ENCODE measurements around the gene SORCS2. TPM values are rescaled to one million over a fixed set of nuclear protein-coding genes. Genes with fewer than 3 reads are reported as not detected.

SORCS2 gene
- total RNA-seq, 4 donors from 2014 or later = 0.53 to 9.9 (median 0.90) TPM

- Histone ChIP-seq H3K36me3 (no peaks in the 10 kb centered on the region), H3K4me3 (no peak overlapping the region), H3K9me3 (no peaks in the 10 kb centered on the region), H3K27me3 (no peaks in the 10 kb centered on the region), H3K27ac (no peak overlapping the region), H3K4me1 (no peaks in the 10 kb centered on the region)
- TF ChIP-seq POLR2A (IDR thresholded peaks at IDR 0.05) = no peak
- no peak for TF ChIP-seq CTCF (IDR thresholded peaks at IDR 0.05)
- DNase-seq = peak in 1 of 3 donors; percentile 21
Observed at GRCh38 chr4:7330031-7330596, 137.8 kb downstream of the SORCS2 start.

- no peak for TF ChIP-seq CTCF (IDR thresholded peaks at IDR 0.05)
- no peak for TF ChIP-seq POLR2A (IDR thresholded peaks at IDR 0.05)
- no peaks in the 10 kb centered on the region for H3K4me1 ChIP-seq
- H3K9me3 ChIP-seq = no peaks in the 10 kb centered on the region
- no peak overlapping the region for H3K27ac ChIP-seq
- peak in 1 of 3 donors; percentile 43 for DNase-seq
- H3K36me3 ChIP-seq = no peaks in the 10 kb centered on the region
- no peak overlapping the region for H3K4me3 ChIP-seq
- no peaks in the 10 kb centered on the region for H3K27me3 ChIP-seq
Observed at GRCh38 chr4:7330811-7331681, 138.7 kb downstream of the SORCS2 start.

- no peaks in the 10 kb centered on the region for H3K9me3 ChIP-seq
- no peaks in the 10 kb centered on the region for H3K4me1 ChIP-seq
- no peaks in the 10 kb centered on the region for H3K27me3 ChIP-seq
- H3K36me3 ChIP-seq = no peaks in the 10 kb centered on the region
- DNase-seq = peak in 1 of 3 donors; percentile 42
- TF ChIP-seq CTCF (IDR thresholded peaks at IDR 0.05) = no peak
- TF ChIP-seq POLR2A (IDR thresholded peaks at IDR 0.05) = no peak
- no peak overlapping the region for H3K27ac ChIP-seq
- no peak overlapping the region for H3K4me3 ChIP-seq
Observed at GRCh38 chr4:7331682-7332000, 139.3 kb downstream of the SORCS2 start.

- DNase-seq = peak in 2 of 3 donors; percentile 50 to 61
- H3K4me1 ChIP-seq = no peaks in the 10 kb centered on the region
- no peak overlapping the region for H3K27ac ChIP-seq
- no peak overlapping the region for H3K4me3 ChIP-seq
- no peaks in the 10 kb centered on the region for H3K9me3 ChIP-seq
- H3K36me3 ChIP-seq = no peaks in the 10 kb centered on the region
- no peak for TF ChIP-seq CTCF (IDR thresholded peaks at IDR 0.05)
- TF ChIP-seq POLR2A (IDR thresholded peaks at IDR 0.05) = no peak
- no peaks in the 10 kb centered on the region for H3K27me3 ChIP-seq
Observed at GRCh38 chr4:7332216-7333023, 140.1 kb downstream of the SORCS2 start.

- H3K9me3 ChIP-seq = no peaks in the 10 kb centered on the region
- H3K36me3 ChIP-seq = no peaks in the 10 kb centered on the region
- no peak overlapping the region for H3K4me3 ChIP-seq
- no peaks in the 10 kb centered on the region for H3K27me3 ChIP-seq
- TF ChIP-seq CTCF (IDR thresholded peaks at IDR 0.05) = no peak
- TF ChIP-seq POLR2A (IDR thresholded peaks at IDR 0.05) = no peak
- no peaks in the 10 kb centered on the region for H3K4me1 ChIP-seq
- DNase-seq = peak in 1 of 3 donors; percentile 34
- no peak overlapping the region for H3K27ac ChIP-seq
Observed at GRCh38 chr4:7333024-7333780, 140.9 kb downstream of the SORCS2 start.

All from Peyer's patch (tissue), 4 donors.